HG03565 (cell line): Measurements from ENCODE around the gene NCF4.

Source experiments
- ATAC-seq: cut with Tn5 transposase; IDR thresholded peaks from one replicate; pipeline ENCODE4 v1.9.1; 2021; ENCODE audit warnings: mild to moderate bottlenecking, moderate library complexity; ENCODE audit not compliant: unreplicated experiment

The NCF4 gene

DNA sequence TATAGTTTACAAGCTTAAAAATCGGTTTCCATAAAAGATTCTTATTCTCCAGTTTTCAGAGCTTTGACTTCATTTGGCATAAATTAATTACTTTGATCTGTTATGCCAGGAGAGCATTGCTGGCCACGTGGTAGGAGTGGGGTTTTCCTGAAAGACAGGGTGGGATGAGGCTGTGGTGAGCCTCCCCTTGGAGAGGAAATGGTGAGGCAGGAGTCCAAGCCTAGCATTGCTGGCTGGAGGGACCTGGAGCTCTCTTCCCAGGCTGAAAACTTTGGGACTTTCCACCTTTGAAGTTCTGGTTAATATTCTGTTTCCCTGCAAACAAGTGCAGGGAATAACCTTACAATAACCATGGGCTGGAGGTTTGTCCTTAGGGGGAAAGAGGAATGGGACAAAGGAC is 31.5 kb downstream of the NCF4 start:
- ATAC-seq: no peak

DNA sequence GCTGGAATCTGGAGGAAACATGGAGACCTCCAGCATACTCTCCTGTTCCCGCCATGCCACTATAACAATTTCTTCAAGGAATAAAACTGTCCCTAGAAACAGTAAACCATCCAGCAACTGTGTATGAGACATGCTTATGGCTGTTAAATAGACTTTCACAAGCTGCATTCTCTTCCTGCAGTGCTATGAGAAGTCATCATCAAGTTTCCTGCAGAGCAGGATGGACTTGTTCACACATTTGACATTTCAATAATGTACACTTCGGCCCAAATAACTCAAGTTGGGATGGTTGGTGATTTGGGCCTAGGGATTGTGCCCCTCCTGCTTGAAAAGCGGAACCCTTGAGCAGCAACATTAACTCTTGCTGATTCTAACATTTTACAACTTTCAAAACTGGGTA is 32.5 kb downstream of the NCF4 start:
- no peak for ATAC-seq

DNA sequence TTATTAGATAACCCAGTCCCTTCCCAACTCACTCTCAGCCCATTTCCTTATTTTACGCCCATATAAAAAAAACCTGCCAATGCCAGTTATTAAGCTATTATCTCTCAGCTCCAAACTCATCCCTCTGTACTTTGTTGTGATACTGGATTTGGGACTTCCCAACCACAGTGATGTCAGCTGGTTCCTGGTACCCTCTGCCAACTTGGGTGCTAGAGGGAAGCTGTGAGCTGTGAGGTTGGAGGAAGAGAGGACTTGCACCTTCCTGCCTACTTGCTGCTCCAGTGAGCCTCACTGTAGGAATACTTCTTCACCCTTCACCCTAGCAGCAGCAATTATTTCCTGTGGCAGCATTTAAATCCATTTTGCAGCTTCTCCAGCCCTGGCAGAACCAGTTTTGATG is 33.5 kb downstream of the NCF4 start:
- ATAC-seq: no peak

DNA sequence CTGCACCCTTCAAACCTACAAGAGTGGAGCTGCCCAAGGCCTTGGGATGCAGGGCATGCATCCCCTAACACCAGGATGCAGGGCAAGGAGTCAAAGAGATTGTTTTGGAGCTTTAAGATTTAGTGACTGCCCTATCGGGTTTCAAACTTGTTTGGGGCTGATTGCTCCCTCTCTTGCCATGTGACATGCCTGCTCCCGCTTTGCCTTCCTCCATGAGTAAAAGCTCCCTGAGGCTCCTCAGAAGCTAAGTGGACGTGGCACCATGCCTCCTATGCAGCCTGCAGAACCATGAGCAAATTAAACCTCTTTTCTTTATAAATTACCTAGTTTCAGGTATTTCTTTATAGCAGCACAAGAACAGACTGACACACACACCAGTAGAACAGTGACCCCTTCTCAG is 36.8 kb downstream of the NCF4 start:
- no peak for ATAC-seq

DNA sequence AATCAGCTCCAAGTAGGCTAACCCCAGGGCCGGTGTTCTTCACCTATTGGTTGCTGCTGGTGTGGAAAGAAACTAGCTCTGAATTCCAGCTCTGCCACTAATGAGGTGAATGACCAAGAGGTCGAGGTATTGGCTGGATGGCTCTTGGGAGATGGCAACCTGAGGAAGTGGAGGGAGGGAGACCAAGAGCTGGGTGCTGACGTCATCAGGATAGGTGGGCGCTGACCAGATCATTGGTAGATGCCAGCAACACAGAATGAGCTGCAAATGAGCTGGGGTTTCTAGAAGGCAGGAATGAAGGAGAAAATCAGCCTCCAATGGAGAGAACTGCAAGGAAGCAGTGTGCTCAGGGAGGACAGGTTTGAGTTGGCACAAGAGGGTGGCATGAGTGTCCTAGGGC is 37.9 kb downstream of the NCF4 start:
- no peak for ATAC-seq

DNA sequence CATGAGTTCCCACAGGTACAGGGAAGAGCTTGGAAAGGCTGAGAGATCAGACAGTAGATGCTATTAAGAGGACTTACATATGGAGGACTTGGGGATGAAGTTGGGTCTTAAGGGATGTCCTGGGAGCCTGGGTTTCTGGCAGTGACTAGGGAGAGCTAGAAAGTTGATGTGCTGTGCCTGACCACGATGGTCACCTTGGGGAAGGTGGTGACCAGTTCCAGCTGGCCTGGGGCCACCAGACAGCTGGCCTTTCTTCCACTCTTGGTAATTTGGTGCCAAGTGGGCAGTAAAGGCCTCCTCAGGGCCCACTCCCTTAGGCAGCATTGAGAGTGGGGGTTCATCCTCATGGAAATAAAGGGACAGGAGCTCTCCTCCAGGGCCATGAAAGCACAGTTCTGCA is 38.7 kb downstream of the NCF4 start:
- ATAC-seq: no peak

DNA sequence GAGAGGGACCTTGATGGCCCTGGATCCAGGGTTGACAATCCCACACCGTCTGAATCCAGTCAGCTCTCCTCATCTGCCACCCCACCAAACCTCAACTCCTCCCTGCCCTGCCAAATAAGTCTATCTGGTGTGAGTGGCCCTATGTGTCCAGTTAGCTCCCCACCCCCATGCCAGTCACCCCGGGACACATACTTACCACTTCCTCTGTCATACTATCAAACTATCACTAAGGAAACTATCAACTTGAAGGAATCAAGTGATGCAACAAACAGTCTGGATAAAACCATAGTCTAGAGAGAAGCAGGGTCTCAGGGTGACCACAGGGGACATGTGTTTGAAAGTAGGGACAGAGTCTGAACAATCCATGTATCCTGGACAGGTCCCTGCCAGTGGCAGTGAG is 39.4 kb downstream of the NCF4 start:
- ATAC-seq: no peak

DNA sequence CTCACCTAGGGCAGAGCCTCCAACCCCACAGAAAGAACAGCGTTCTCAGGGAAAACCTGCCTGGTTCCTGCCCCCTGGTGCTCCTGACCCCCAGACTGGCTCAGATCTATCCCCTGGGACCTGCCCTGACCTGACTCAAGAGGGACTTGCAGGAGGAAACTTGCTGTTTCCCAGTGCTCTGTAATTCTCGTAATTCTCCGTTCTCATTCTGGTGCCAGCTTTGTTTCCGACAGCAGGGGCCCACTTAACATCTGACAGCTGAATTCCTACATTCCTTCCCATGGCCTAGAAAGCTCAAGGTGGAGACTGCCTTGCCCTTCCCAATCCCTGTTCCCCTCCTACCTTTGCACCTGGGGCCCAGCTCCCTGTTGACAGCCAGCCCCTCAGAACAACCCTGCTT is 40.1 kb downstream of the NCF4 start:
- ATAC-seq: no peak

DNA sequence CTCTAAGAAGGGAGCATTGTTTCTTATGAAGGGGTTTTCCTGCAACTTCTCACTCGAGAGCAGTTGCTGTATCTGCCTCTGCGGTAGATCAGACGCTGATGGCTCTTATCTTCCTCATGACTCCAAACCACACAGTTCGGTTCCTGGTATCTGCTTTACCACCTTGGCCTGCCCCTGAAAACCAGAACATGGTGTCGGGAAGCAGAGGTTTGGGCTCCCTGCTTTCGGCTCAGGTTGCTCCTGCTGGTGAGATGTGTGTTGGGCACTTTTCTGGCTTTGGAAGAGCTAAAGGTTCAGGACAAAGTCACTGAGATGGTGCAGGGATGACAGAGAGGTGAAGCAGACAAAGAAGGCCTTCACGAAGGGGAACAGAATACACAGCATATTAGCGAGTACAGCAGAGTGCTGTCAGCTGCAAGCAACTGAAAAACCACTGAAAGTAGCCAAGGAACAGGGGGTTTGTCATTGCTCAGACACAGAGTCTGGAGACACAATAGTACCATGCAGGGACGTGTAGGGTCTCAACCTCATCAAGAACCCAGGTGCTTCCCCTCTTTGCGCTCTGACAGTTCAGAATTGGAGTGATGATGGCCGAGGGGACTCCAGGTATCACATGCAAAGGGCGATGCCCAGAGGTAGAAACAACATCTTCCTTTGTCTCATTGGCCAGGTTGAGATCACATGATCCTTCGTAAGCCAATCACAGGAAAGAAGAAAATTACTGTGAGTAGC is 40.8 kb downstream of the NCF4 start:
- ATAC-seq: peak; percentile 52

DNA sequence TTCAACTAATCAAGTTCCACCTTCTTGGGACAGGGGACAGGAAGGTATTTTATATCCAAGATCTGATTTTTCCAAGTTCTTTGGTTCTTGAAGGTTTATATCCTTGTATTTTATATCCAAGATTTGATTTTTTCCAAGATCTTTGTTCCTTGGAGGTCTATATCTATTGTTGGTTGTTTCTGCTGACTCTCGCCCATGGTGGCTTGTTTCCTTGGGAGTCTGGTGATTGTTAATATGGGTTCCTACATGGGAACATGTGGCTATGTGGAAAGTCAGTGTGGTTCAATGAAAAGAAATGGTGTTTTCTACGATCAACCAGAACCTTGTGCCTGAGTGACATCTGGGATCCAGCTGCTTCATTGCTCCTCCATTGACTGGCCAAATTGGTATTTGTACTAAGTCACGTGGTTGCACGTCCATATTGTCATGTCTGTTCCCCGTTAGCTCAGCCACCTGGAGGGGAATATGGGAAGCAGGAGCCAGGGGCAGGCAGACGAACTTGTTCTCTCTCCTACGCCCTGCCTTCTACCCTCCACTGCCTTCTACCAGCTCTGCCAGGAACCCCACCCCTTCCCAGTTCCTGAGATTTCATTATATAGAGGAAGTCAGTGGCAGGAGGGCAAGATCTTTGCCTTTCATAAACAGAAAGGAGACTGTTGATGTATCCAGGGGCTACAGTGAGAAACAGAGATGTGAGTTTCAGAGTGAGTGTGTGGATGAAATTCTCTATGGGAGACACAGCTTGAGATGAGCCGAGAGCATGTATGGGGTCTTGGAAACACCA is 41.5 kb downstream of the NCF4 start:
- ATAC-seq: no peak

DNA sequence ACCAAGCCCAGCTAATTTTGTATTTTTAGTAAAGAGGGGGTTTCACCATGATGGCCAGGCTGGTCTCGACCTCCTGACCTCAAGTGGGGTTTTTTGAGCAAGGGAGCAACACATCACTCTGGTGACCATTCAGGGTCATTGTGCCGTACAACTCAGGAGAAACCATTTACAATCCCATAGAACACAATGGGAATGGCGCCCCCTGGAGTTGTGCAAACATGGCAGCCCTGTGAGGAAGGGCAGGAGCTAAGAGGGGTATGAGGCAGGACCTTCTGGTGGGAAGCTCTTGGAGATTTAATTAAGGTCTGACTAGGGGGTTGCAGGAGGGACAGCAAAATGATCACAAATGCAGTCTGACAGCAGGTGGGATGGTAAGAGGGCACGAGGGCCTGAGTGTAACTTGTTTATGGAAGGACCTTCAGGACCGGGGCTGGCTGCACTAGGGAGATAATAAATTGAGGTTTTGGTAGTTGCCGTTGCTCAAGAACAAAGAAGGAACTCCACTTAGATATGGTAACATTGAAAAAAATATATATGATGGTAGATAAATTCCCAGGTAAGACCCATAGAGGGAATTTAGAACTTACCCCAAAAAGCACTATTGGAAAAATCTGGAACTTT is 43.6 kb downstream of the NCF4 start:
- no peak for ATAC-seq

DNA sequence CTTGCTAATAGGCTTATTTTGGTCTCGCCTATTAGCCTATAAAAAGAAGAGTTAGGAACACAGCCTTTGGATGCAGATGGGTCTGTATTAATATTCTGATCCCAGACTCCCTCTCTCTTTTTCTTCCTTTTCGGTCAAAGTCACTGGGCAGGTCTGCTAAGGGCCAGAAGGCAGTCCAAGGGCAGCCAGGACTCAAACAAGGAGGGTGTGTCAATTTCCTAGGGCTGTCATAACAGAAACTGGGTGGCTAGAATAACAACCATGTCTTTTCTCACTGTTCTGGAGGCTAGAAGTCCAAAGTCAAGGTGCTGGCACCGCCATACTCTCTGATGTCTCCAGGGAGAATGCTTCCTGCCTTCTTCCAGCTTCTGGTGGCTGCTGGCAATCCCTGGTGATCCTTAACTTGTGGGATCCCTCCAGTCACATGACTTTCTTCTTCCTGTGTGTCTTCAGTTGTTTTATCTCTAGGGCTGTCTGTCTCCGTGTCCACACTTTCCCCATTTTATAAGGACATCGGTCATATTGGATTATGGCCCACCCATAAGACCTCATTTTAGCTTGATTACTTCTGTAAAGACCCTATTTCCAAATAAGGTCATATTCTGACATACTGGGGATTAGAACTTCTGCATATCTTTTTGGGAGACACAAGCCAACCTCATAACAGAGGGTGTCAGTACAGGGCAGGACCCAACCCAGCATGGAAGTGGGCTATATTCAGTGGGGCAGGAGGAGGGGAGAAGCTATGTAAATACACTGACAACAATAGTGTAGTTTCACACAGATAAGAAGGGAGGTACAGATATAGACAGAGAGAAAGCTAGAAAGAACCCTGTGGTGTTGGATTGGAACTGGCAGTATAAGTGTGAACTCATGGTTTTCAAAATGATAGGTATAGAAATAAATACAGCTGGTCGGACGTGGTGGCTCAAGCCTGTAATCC is 46.7 kb downstream of the NCF4 start:
- no peak for ATAC-seq

DNA sequence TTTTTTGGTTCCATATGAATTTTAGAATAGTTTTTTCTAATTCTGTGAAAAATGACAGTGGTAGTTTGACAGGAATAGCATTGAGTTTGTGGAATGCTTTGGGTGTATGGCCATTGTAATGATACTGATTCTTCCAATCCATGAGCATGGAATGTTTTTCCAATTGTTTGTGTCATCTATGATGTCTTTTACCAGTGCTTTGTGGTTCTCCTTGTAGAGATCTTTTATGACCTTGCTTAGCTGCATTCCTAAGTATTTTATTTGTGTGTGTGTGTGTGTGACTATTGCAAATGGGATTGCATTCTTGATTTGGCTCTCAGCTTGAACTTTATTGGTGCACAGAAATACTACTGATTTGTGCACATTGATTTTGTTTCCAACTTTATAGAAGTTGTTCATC is 49.7 kb downstream of the NCF4 start:
- no peak for ATAC-seq

DNA sequence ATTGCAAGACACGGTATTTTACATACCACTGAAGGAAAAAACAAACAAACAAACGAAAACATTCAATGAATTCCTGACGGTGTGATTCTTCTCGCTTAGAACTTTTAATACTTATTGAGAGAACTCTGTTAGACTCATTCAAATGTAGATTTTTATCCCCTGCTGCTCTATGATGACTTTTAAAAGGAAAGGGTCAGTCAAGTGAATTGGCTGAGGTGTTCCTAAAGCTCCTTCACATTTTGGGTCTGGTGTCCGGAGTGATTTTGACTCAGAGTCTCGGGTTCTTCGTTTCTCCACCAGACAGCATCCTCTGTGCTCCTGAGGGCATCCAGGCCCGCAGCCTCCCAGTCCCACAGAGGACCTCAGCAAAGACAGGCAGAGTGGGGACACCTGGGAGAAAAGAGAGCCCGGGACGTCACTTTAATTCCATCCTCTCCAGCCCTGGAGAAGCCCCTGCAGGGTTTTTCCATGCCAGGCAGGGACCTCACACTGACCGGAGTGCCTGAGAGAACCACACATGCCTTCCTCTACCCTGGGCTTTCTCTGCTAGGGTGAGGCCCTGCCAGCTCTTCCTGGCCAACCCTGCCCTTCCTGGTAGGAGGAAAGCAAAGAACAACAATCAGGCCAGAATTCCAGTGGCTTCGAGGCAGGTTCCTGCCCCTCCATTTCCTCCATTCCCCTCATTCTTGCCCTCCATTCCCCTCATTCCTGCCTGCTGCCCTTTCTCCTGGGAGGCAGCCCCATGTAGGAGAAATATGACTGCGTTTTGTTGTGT is 51.3 kb downstream of the NCF4 start:
- no peak for ATAC-seq

DNA sequence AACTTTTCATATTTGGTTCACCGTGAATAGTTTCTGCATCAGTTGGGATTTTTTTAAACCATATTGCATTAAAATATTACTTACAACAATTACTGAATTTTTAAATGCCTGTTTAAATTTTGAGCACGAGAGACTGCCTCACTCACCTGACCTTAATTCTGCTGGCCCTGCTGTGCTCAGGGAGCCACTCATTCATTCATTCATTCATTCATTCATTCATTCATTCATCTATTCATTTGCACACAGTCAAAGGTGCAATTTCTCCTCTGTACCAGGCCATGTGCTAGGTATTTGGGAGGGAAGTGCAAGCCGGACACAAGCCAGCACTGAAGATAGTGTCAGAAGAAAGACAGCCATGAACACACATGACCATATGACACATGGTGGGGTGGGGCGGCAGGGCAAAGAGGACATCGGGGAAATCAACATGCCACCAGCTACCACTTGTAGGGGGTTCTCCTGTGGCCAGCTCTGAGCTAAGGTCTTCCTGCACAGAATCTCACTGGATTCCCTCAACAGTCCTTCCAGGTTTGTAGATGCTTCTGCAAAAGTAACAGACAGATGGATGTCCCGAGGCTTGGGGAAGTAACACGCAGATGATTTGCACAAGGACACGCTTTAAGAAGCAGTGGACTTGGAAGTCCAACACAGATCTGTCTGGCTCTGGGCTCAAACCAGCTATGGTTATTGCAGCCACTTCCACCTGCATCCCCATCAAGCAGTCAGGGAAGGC is 52.1 kb downstream of the NCF4 start:
- no peak for ATAC-seq

DNA sequence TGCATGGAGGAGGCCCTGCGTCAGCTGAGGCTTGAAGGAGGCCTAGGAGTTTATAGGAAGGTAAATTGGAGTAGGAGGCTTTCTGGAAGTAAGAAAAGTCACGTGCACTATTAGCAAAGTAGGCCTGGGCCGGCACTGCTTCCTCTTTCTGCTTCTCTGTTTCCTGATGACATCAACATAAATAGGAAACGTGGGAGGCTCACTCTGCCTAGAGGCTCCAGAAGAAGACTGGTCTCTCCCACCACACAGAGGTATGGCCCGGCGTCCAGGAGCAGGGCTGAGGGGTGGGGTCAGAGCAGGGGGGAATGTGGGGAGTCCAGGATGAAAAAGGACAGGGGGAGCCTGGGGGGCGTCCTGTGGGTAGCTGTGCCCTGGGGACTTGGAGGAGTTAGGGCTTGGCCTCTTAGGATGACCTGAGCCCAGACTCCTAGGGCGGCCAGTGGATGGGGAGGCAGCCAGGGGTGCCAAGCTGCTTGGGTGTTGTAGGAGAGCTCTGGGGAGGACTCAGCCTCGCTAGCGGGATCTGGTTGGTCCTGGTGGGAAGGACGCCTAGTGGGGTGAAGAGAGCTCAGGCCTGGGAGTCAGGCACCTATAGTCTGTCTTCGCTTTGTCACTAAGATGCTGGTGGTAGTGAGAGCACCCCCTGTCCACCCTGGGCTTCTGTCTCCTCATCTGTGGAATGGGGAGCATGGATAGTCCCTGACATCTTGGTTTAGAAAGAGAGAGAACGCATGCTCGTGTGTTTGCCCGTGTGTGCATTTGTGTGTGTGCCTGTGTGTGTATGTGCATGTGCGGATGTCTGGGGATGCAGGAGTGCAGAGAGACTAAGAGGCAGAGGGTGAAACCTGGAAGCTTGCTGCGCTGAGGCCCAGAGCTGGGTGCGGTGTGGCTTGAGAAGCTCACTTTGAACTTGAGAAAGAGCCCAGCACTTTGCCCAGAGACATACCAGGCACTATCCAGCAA is 52.9 kb downstream of the NCF4 start, which contains the start of gene CSF2RB:
Gene CSF2RB, plus strand, starts transcription at position 202 of the 963 bp plus-strand sequence. CDS start 8,580 bp downstream, outside the sequence.
- ATAC-seq: no peak

DNA sequence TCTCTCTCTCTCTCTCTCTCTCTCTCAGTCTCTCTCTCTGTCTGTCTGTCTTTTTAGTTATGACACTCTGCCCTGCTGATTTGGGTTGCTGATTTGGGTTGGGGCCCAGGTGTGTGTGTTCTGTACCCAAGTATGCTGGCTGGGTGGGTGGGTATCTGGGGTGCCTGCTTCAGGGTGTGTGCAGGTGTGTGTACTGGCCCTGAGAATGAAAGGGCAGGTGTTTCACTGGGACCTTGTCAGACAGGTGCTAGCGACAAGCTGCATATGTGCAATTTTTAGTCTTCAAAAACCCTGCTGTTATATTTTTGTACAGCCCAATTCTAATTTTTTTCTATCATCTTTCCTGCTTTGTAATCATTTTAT is 53.6 kb downstream of the NCF4 start:
- ATAC-seq: no peak

DNA sequence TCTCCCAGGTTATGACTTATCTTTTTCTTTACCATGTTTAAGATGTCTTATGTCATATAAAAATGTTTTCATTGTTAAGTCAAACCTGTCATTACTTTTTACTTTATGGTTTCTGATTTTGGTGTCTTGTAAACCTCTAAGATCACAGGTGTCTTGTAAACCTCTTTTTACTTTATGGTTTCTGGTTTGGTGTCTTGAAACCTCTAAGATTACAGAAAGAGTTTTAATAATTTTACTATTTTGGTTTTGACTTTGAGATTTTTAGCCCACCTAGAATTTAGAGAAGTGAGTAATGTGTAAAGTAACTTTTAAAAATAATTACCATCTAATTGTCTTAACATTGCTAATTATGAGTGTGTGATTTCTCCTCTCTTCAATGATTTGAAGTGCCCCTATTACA is 55.2 kb downstream of the NCF4 start:
- no peak for ATAC-seq
